ENCODE data around the gene DPT. TPM values are rescaled to one million over a fixed set of nuclear protein-coding genes. Genes with fewer than 3 reads are reported as not detected.

DPT gene
- total and polyA plus RNA-seq, 12 donors: 0.44 to 59.1 (median 6.8) TPM

GRCh38 chr1:168766568-168766967, 37.6 kb upstream of the DPT start:
- WGBS, 4 donors: 63 to 75% (median 72%) methylated on average over 5 of the region's 5 CpGs
- Histone ChIP-seq H3K27ac (no peak overlapping the region), H3K4me3 (no peak overlapping the region), H3K4me1 (replicated peaks in 1 of 2) (no peaks in the 10 kb centered on the region), H3K9me3 (replicated peaks in 1 of 3) (no peaks in the 10 kb centered on the region), H3K27me3 (no peaks in the 10 kb centered on the region), H3K36me3 (replicated peaks in 1 of 2) (no peaks in the 10 kb centered on the region)
- intact Hi-C loops (cut with DNase I): no loop called here
- no peak for TF ChIP-seq POLR2A (IDR thresholded peaks at IDR 0.05)
- no peak for TF ChIP-seq CTCF (IDR thresholded peaks at IDR 0.05)
- DNase-seq: no peak

- intact Hi-C loops (cut with DNase I): no loop called here
- TF ChIP-seq POLR2A (IDR thresholded peaks at IDR 0.05): no peak
- TF ChIP-seq CTCF (IDR thresholded peaks at IDR 0.05): no peak
- Histone ChIP-seq H3K4me3 (no peak overlapping the region), H3K27ac (no peak overlapping the region), H3K4me1 (replicated peaks in 1 of 2) (no peaks in the 10 kb centered on the region), H3K9me3 (replicated peaks in 1 of 3) (no peaks in the 10 kb centered on the region), H3K27me3 (no peaks in the 10 kb centered on the region), H3K36me3 (replicated peaks in 1 of 2) (no peaks in the 10 kb centered on the region)
- 86 to 93% (median 90%) methylated on average over 3 of the region's 3 CpGs for WGBS, 4 donors
- no peak for DNase-seq
Observed at GRCh38 chr1:168763031-168763430, 34.0 kb upstream of the DPT start.

GRCh38 chr1:168762473-168762872, 33.5 kb upstream of the DPT start:
- H3K36me3 ChIP-seq (replicated peaks in 1 of 2): no peaks in the 10 kb centered on the region
- no peak overlapping the region for H3K4me3 ChIP-seq
- no peak for DNase-seq
- intact Hi-C loops (cut with DNase I): no loop called here
- H3K27ac ChIP-seq: no peak overlapping the region
- H3K9me3 ChIP-seq (replicated peaks in 1 of 3): no peaks in the 10 kb centered on the region
- no peaks in the 10 kb centered on the region for H3K4me1 ChIP-seq (replicated peaks in 1 of 2)
- TF ChIP-seq POLR2A (IDR thresholded peaks at IDR 0.05): no peak
- no peak for TF ChIP-seq CTCF (IDR thresholded peaks at IDR 0.05)
- H3K27me3 ChIP-seq: no peaks in the 10 kb centered on the region
- WGBS, 4 donors: 74 to 90% (median 87%) methylated on average over 4 of the region's 4 CpGs

GRCh38 chr1:168760781-168761180, 31.8 kb upstream of the DPT start:
- H3K36me3 ChIP-seq (replicated peaks in 1 of 2): no peaks in the 10 kb centered on the region
- no peaks in the 10 kb centered on the region for H3K4me1 ChIP-seq (replicated peaks in 1 of 2)
- no peak overlapping the region for H3K4me3 ChIP-seq
- H3K27ac ChIP-seq: no peak overlapping the region
- no peaks in the 10 kb centered on the region for H3K27me3 ChIP-seq
- intact Hi-C loops (cut with DNase I): no loop called here
- TF ChIP-seq CTCF (IDR thresholded peaks at IDR 0.05) (no peak), POLR2A (IDR thresholded peaks at IDR 0.05) (no peak)
- 89 to 99% (median 93%) methylated on average over 4 of the region's 4 CpGs for WGBS, 4 donors
- no peak for DNase-seq
- H3K9me3 ChIP-seq (replicated peaks in 1 of 3): no peaks in the 10 kb centered on the region
